GM19043 (cell line): ENCODE results near the gene PTPRN2.

Experiments used
- ATAC-seq: cut with Tn5 transposase; IDR thresholded peaks from one replicate; pipeline ENCODE4 v1.9.1; 2021; ENCODE audit warnings: low read depth; ENCODE audit not compliant: unreplicated experiment

Gene PTPRN2

DNA sequence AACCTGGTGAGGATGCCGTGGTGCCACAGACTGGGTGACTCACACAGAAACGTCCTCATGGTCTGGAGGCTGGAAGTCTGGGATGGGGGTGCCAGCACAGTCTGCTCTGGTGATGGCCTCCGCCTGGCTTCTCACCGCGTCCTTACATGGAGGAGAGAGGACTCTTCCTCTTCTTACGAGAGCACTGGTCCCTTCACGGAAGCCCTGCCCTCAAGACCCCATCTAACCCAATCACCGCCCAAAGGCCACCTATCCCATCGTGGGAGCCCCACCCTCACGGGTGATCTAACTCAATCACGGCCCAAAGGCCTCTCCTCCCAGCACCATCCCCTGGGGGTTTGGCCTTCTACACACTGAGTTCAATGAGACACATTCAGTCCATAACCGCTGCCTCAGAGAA lies 137.7 kb downstream of the PTPRN2 start:
- no peak for ATAC-seq

DNA sequence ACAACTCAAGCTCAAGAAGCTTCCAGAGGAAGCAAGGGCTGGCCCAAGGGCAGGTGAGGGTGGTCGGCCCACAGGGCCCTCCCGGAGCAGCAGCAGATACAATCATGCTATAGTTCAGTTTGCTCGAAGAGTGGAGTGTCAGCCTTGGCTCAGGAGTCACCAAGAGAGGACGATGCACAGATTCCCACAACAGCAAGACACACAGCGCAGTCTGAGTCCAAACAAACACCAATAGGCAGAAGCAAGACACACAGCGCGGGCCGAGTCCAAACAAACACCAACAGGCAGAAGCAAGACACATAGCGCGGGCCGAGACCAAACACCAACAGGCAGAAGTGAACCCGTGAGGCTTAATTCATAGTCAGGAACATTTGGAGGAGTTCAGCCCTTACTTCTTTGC lies 138.4 kb downstream of the PTPRN2 start:
- no peak for ATAC-seq

DNA sequence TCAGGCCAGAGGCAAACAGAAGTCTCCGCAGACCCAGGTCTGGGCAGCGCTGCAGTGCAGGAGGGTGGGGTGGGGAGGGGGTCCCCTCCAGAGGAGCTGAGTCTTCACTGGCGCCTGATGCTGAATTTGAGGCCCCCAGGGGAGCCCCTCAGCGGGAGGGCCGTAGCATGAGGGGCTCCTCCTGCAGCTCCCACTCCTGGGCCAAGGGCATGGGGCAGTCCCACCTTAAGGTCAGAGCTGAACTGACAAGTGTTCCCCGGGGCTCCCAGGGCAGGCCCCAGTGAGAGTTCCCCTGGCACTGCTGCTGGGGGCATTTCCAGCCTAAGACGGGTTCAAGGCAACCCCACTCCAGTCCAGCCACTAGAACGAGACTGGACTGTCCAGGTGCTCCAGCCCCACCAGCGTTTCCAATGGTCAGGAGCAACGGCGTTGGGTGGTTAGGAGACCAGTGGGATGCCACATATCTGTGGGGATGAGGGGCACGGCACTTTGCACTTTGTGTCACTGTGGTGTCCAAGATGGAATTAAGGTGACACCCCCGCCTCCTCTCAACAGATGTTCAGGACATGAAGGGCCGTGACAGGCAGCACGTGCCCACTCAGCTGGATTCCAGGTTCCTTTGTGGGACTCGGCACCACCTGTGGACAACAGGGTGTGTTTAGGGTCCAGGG lies 139.1 kb downstream of the PTPRN2 start:
- ATAC-seq: no peak

DNA sequence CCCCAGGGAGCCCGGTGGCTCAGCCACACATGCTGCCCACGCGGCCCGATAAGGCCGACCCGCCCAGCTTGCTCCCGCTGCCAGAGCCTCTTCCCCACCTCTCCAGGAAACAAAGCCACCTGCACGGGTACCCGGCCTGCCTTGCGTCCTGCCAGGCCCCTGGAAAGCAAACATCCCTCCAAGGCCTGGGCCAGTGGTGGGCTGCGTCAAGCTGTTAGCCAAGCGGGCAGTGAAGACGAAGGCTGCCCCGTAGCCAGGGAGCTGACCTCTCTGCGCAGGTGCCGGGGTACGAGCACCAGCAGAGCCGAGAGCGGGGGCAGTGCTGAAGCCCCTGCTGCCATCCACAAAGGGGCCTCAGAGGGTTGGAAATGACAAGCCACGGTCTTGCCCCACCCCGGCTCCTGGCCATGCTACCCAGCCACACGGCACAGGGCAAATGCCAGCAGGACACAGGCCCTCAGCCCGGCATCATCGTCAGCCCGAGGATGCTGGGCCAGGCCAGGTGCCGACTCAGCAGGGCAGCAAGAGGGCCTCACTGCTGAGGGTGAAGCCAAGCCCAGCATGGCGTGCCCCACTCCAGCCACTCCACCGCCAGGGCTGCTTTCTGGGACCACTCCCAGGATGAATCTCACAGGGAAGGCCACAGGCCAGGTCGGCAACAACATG lies 140.0 kb downstream of the PTPRN2 start:
- ATAC-seq: no peak

DNA sequence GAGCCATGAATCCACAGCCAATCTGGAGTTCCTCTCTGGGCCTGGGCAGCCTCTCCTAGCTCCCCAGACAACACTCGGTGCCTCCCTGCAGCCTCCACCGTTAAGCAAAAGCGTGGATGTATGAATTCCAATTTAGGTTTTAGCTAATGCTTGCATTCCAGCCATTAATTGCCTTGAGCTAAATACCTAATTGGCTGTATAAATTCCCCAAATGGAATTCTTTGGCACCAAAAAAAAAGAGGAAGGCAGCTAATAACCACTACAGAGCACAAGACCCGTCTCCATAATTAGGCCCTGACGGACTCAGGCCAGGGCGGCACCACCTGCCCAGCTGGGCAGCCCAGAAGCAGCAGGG lies 140.5 kb downstream of the PTPRN2 start:
- no peak for ATAC-seq

DNA sequence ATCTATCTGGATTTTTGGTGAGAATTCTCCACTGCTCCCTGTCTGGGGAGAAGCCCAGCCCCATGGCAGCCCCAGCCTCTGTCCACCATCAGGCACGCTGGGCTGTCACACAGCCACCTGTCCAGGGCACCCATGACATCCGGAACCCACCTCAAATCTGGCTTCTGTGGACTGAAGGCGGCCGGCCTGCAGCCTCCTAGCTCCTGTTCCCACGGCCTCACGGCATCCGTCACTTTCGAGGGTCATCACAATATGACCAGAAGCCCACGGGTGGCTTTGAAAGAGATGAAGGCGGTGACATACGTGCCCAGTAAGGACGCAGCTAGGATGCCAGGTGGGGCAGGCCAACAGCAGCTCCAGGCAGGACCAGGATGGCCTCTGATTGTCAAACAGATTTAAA lies 140.9 kb downstream of the PTPRN2 start:
- no peak for ATAC-seq

DNA sequence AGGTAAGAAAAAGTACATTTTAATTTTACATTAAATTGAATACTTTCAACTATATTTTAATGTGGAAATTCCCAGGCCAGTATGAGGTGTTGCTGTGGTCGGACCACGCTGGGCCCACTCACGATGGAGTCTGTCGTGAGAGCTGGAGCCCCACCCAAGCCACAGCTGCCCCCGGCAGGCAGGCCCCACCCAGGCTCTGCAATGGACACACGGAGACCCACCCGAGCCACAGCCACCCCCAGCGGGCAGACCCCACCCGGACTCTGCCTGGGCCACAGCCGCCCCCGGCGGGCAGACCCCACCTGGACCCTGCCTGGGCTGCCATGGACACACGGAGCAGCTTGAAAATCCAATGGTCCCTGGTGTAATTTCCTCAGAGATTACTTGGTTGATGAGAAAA lies 141.3 kb downstream of the PTPRN2 start:
- ATAC-seq: no peak

DNA sequence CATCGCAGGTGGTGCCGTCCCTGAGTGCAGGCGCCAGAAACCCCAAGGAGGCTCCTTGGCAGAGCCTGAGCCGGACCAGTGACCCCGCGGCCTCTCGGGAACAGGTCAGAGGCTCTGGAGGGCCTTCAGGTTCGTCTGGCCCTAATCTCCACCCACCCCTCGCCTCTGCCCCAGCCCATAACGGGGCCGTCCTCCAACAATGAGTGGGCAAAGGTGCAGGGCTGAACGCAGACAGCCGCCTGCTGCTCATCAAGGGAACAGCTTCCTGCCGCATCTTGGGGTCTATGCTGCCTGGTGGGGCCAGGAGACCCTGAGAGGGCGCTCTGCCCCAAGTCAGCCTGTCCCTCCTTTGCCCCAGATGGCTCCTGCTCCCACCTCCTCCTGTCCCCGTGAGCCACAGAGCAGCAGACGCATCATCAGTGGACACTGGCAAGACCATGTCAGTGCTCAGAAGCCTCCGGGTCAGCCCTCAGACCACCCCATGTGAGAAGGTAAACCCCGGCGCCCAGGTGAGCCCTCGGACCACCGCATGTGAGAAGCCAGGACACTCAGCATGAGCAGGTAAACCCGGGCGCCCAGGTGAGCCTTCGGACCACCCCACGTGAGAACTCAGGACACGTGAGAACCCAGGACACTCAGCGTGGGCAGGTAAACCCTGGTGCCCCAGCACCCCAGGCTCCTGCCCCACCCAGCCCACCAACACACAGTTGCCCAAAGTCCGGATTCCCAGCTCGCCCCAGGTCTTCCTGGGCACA lies 142.0 kb downstream of the PTPRN2 start:
- no peak for ATAC-seq

DNA sequence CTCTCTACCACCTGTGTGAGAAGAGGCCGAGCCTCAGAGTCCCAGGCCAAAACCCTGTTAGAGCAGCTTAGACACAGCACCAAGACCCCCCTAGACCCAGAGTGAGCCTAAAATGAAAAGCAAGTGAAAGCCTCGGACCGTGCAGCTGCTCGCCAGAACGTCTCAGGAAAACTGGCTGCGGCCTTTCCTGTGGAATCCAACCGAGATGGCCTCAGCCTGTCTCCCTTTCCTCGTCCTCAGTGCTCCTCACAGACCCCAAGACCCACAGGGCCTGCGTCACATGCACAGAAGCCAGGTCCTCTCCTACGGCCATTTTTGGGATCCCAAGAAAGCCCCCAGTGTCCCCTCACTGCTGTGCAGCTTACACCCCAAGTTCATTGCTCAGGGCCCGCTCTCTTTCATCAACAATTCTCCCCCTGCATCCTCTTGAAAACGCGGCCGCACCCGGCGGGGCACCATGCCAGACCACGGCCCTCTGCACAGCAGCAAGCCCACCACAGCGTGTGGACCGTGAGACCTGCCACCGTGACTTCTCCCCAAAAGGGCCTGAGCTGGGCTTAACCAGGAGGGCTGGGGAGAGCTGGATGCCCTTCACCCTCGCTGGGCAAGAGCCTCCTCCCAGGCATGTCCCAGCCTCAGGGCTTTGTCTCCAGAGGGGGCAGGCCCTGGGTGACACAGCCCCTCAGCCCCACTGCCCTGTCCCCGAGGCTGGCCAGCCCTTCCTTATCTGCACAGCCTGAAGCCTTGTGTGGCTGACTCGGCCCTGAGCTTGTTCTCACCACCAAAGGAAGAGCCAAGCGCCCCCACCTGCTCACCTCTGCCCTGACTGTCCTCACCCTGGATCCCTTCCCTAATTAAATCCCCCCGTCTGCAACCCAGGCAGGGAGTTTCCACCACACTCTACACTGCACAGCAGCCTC lies 142.9 kb downstream of the PTPRN2 start:
- no peak for ATAC-seq

DNA sequence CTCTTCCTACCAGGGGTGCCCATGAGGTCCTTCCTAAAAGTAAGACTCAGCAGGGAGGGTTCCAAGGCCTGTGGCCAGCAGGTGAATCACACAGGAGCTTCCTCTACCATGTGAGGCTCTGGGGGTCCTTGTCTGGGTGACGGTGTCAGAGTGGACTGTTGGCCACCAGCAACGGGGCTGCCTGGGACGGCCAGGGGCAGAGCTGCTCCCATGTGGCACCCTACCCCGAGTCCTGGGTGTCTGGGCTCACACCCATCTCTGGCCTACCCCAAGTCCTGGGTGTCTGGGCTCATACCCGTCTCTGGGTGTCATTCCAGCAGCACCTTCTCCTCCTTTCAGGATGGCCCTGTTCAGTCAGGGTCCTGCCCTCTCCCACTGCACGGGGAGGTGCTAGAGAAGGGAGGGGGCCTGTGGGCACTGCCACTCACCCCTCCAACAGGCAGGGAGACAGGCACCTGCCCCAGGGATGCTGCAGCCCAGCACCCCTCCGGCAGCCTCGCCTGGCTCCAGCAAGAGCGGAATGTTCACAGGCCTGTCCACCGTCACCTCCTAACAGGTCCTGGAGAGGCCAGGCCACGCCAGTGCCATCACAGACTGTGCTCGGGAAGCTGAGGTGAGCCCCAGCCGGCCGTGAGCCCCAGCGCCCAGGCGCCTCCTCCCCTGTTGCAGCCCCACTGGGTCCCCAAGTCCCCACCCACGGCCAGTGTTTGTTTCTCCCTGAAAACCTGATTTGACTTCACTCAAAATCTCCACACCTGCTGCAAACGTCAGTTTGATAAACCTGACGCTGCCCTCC lies 143.7 kb downstream of the PTPRN2 start:
- ATAC-seq: no peak

DNA sequence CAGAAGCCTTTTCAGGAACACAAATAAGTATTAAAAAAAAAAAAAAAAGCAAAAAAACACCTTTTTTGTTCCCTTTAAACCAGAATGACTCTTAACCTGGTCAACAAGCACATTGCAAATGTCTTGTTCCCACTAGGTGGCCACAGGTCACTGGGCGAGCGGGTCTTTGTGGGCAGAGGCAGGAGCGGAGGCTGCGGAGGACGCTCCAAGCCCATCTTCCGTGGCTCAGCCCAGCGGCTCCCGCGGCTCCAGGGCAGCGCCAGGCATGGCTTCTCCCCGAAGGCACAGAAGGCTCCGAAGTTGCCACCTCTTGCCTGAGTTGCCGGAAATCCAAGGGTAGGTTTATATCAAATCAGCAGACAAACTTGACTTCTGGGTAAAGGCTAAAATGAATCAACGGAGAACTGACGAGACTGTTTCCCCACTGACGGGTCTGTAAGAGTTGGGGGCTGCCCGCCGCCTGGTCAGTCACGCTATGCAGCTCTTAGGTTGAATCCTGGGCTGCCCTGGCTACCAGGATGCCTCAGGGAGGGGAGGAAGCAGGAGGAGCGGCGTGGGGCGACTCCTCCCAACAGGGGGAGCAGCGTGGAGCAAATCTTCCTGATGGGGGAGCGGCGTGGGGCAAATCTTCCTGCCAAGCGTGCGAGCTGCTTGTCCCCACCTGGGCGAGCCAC lies 144.5 kb downstream of the PTPRN2 start:
- no peak for ATAC-seq

DNA sequence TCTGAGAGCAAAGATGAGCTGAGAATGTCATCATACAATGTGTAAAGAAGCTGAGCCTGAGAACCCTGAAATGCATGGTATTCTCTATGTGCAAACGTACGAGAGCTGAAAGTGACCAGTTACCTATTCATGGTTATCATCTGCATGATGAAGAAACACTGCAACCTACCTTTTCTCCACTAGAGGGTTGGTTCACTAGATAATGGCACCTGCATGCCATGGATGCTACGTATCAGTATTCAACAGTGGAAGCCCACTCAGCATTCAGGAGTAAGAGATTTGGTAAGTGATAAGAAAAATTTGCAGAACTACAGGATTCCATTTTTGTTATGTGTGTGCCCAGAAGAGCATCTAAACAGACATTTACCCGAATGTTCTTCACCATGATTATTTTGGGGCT lies 145.4 kb downstream of the PTPRN2 start:
- ATAC-seq: no peak

DNA sequence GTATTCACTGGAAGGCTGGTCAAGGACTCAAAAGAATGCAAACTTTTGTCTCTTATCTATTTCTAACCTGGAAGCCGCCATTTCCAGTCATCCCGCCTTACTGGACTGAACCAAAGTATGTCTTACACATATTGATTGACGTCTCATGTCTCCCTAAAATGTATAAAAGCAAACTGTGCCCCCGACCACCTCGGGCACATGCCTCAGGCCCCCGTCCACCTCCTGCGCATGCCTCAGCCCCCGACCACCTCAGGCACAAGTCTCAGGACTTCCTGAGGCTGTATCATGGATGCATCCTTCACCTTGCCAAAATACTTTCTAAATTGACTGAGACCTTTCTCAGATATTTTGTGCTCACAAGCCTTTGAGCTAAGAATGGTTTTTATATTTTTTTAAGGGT lies 148.6 kb downstream of the PTPRN2 start:
- ATAC-seq: no peak

DNA sequence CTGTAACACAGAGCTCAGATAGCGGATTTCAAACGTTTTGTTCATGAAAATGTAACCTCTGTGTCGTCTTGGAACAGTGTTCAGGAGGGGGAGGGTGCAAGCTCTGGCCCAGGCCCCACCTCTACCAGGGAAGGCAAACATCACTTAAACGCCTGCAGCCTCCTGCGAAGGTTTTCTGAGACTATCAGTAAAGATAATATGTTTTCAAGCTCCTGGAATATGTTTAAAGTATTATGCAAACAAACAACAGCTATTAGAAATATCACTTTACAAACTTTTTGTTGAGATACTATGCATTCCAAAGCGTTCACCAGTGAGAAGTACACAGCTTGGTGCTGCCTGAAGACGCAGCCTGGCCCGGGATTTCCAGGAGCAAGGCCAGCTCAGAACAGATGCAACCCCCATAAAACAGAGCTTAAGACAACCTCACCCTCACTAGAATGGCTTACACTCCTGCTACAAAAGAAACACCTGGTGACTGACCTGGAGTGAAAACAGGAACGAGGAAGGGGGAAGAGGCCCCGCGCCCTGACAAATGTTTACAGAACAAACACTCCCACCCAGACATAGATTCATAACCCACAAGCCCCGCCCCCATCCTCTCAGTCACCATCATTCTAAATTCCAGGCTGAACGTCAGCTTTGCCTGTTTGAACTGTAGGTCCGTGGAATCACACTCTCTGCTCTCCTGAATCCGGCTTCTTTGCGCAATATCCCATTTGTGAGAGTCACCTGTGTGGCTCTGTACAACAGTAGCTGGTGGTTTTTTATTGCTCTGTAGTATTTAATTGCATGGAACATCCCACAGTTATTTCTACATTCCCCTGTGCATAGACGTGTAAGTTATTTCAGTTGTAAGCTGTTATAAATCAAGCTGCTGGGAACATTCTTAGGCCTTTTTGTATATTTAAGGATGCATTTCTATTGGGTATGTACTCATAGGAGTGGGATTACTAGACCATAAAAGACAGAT lies 155.0 kb downstream of the PTPRN2 start:
- no peak for ATAC-seq

DNA sequence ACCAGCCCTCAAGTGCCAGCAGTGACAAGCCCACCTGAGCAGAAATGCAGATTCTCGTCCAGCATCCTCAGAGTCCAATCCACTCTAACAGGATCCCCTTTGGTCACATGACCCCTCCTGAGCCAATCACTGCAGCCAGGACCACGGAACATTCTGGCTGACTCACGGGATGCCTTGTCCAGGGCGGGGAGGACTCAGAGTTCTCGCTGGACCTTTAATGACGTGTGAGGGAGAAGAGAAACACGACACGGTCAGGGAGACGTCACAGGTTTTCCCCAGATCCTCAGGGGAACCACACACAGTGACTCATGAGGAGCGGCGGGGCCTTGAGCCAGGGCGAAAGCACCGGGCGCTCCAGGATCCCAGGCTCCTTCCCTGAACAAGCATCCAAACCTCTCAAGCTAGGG lies 155.7 kb downstream of the PTPRN2 start:
- ATAC-seq: no peak

DNA sequence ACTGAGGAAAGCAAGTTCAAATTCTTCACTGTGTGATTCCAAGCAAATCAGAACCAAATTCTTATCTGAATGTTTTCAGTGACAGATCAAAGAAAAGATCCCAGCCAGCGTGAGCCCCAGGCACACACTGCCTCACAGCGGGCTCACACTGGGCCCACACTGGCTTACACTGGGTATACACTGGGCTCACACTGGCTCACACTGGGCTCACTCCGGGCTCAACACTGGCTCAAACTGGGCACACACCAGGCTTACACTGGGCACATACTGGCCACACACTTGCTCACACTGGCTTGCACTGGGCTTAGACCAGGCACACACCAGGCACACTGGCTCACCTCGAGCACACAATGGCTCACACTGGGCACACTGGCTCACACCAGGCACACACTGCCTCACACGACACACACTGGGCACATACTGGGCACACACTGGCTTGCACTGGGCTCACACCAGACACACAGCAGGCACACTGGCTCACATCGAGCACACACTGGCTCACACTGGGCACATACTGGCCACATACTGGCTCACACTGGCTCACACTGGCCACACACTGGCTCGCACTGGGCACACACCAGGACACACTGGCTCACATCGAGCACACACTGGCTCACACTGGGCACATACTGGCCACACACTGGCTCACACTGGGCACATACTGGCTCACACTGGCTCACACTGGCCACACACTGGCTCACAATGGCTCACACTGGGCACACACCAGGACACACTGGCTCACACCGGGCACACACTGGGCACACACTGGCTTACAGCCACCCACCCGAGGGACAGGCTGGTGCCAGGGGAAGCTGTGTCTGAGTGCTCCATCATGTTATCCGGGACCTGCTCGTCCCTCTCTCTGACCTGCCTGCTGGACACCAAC lies 156.3 kb downstream of the PTPRN2 start:
- ATAC-seq: no peak

DNA sequence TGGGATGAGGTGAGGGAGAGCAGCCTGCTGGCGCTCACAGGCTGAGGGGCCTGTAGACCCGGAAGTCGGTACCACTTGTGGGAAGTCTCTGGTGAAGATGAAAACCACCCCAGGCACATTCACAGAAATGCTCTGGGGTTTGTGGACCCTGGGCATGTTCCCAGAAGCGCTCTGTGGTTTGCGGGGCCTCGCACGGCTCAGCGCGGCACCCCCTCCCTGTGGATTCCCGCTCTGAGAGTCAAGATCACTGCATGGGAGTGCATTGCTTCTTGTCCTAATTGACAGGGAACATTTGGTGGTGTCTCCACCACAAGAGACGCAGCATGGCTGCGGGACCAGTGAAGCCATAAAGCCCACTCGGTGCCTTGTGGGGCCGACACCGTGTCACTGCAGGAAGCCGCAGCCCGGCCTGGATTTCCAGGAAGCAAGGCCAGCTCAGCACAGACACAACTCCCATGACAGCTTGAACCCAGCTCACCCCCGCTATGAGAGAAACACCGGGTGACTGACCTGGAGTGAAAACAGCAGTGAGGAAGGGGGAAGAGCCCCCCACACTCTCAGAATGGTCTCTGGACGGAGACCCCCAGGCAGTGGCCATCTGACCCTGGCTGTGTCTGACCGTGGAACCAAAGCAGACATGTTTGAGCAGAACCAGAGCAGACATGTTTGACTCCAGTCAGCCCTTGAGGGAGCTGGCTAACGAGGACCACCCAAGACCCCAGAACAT lies 157.2 kb downstream of the PTPRN2 start:
- ATAC-seq: no peak
